Hematopoietic multipotent progenitor cell treated with erythropoietin and hydrocortisone succinate and interleukin-3 and kit ligand, for 17 days (in vitro differentiated cells): ENCODE data around the gene DDAH2.

ENCODE experiments used
- DNase-seq: peaks from one replicate; pipeline ENCODE4 v3.0.0-alpha.2; 2015; ENCODE audit warnings: low spot score

DDAH2 gene

GRCh38 chr6:31690231-31691077 is 38.6 kb downstream of the DDAH2 start:
- peak; percentile 27 for DNase-seq

GRCh38 chr6:31689249-31690110 is 39.6 kb downstream of the DDAH2 start:
- peak; percentile 23 for DNase-seq

DNA sequence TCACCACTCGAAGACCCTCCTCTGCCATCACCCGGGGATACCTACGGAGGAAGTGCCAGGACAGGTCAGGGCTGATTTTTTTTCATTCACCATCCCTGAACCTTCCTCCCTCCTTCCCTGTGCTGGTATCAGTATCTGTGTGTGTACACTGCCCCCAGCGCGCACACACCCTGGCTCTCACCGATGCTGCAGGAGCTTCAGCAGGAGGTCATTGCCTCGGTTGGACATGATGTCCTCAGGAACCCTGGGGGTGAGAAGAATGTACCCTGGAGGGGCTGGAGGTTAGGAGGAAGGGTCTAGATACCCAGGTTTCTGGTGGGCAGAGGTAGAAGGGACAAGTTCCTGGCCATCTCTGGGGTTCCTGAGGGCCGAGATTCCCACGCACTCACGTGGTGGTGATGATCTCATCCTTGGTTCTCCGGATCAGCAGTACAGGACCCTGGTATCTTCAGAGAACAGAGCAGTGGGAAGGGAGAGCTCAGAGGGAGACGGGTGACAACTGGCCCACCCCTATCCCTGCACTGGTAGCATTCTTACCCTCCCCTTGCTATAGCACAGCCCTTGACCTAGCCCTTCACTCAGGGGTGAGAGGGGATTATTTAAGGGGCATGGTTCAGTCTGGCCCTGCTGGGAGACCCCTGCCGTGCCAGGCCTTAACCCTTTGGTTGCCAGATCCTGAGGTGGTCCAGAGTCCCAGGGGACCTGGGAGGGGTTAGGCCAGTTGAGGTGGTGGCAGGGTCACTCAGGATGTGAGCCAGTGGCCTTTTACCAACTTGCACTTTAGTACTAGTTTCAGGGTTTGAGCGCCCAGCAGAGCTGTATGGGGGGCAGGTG is 41.0 kb downstream of the DDAH2 start:
- no peak for DNase-seq

GRCh38 chr6:31687321-31687720 is 41.8 kb downstream of the DDAH2 start:
- DNase-seq = no peak

DNA sequence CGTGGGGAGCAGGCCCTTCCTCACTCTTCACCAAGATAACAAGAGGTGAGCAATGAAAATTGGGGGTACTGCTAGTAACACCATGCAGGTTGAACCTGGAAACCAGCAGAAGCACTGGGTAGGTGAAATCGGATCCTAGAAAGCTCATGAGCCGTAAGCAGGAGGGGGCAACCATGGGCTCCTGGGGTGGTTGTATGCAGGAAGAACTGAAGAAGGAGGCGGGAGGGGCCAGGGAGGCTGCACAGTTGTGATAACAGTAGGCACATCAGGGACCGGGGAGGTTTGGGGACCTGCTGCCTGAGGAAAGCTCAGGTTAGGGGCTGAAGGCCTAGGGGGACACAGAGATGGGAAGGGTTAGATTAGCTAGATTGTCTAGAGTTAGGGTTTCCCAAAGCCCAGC is 42.6 kb downstream of the DDAH2 start:
- DNase-seq = peak; percentile 31

DNA sequence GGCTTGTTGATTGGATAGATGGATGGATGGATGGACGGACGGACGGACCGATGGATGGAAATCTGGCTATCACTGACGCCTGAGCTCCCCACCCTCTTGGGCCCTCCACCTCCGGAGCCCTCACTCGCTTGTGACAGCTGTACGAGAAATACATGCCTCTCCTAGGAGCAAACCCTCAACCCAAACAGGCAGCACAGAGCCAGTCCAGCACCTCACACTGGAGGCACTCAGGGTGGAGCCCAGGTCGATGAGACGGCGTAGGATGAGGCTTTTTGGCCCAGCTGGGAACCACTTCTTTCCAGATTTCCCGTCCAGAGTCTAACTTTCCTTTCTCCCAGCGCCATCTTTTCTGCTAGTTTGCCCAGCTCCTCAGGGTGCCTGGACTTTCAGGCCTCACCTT is 45.5 kb downstream of the DDAH2 start:
- DNase-seq = no peak

DNA sequence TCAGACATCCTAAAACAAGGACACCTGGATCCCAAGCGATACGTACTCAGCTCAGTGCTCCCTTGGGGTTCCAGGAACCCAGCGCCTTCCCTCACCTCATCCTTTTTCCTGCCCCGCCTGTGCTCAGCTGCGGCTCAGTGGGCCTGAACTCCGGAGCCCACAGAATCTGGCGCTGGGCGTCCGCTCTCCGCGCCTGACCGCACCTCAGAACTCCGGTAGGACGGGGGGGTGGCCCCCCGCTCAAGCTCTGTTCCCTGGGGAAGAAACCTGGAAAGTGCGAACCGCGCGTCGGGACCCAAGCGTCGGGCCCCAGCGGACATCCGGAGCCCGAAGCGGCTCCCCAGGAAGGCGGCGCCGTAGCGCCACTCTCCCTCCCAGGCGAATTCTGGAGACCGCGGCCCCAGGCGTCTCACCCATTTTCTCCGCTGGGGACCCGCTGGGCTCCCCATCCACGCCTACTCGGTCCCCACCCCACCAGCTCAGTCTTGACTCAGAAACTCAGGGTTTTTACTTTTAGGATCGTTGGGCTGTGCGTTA is 47.9 kb downstream of the DDAH2 start:
- DNase-seq = no peak

GRCh38 chr6:31680226-31681134 is 48.6 kb downstream of the DDAH2 start, which contains the start of gene LY6G5C:
Gene LY6G5C, minus strand, starts transcription at chr6:31681067. Its CDS starts 694 bp downstream, at chr6:31680373.
- peak; percentile 80 for DNase-seq

GRCh38 chr6:31677955-31678354 is 51.1 kb downstream of the DDAH2 start:
- DNase-seq = no peak
